IMR-90 (cell line): ENCODE measurements around the gene TCF12. TPM values are rescaled to one million over a fixed set of nuclear protein-coding genes. Genes with fewer than 3 reads are reported as not detected.

Source experiments
- ATAC-seq: fragments of 200-7000 bp; cut with Tn5 transposase; 2 replicates; pipeline ENCODE4 v1.9.1; 2020; ENCODE audit warnings: low read depth, mild to moderate bottlenecking, moderate library complexity
- BruUV-seq: library from RNA; stranded (reverse); fragments of 400-500 nt; replicated peaks from 2 replicates; lab custom pipeline; 2021; lab: Mats Ljungman, UMichigan
- CTCF ChIA-PET: fragments of 300-600 bp; formaldehyde crosslinking; extraction: SDS; loops from one replicate; lab custom pipeline; 2021; ENCODE audit warnings: antibody characterized with exemption; lab: Yijun Ruan, JAX
- POLR2A ChIA-PET: fragments of 300-600 bp; sonication (Branson Sonifier 250); formaldehyde crosslinking; loops from one replicate; lab custom pipeline; 2022; ENCODE audit warnings: antibody characterized with exemption; ENCODE audit not compliant: unreplicated experiment; lab: Charles Lee
- DNase-seq: peaks from one replicate; pipeline ENCODE4 v3.0.0; 2013
- H2AFZ ChIP-seq: replicated peaks from 2 replicates; pipeline ENCODE3; 2013; ENCODE audit warnings: low read length, mild to moderate bottlenecking; ENCODE audit not compliant: poor library complexity
- H2AK5ac ChIP-seq: 2 replicates; pipeline ENCODE4 v1.6.1; 2013; ENCODE audit warnings: low read depth, low read length, inconsistent platforms
- H2AK9ac ChIP-seq: replicated peaks from 2 replicates; pipeline ENCODE3; 2013; ENCODE audit warnings: mild to moderate bottlenecking, low read depth, low read length, moderate library complexity; ENCODE audit not compliant: poor library complexity
- H2BK120ac ChIP-seq: 2 replicates; pipeline ENCODE4 v1.6.1; 2013; ENCODE audit warnings: low read depth, low read length, inconsistent platforms
- H2BK15ac ChIP-seq: 3 replicates; pipeline ENCODE4 v1.6.1; 2013; ENCODE audit warnings: low read depth, low read length, inconsistent platforms
- H2BK20ac ChIP-seq: 2 replicates; pipeline ENCODE4 v1.6.1; 2013; ENCODE audit warnings: low read depth, mild to moderate bottlenecking, inconsistent platforms, low read length, moderate library complexity
- H2BK5ac ChIP-seq: 2 replicates; pipeline ENCODE4 v1.6.1; 2013; ENCODE audit warnings: mild to moderate bottlenecking, low read depth, low read length, inconsistent platforms; ENCODE audit not compliant: poor library complexity, severe bottlenecking
- H3K14ac ChIP-seq: replicated peaks from 2 replicates; pipeline ENCODE4 v1.6.1; 2013; ENCODE audit warnings: low read depth, low read length, inconsistent platforms
- H3K18ac ChIP-seq: 2 replicates; pipeline ENCODE4 v1.6.1; 2013; ENCODE audit warnings: low read depth, low read length, control low read depth
- H3K23ac ChIP-seq: 2 replicates; pipeline ENCODE4 v1.6.1; 2013; ENCODE audit warnings: low read depth, low read length, inconsistent platforms
- H3K27ac ChIP-seq: 2 replicates; pipeline ENCODE4 v1.5.1; 2013; ENCODE audit warnings: mild to moderate bottlenecking, control low read depth, low read length; ENCODE audit not compliant: insufficient read depth
- H3K27me3 ChIP-seq: 2 replicates; pipeline ENCODE4 v1.6.1; 2013; ENCODE audit warnings: low read length; ENCODE audit not compliant: control insufficient read depth, insufficient read depth
- H3K36me3 ChIP-seq: 2 replicates; pipeline ENCODE4 v1.6.1; 2013; ENCODE audit warnings: low read length, mixed read lengths; ENCODE audit not compliant: control insufficient read depth, insufficient read depth
- H3K4ac ChIP-seq: 2 replicates; pipeline ENCODE4 v1.6.1; 2013; ENCODE audit warnings: low read depth, low read length, inconsistent platforms
- H3K4me1 ChIP-seq: 2 replicates; pipeline ENCODE4 v1.6.1; 2013; ENCODE audit warnings: low read length, mixed read lengths; ENCODE audit not compliant: control insufficient read depth, insufficient read depth
- H3K4me2 ChIP-seq: 2 replicates; pipeline ENCODE4 v1.6.1; 2013; ENCODE audit warnings: low read depth, mild to moderate bottlenecking, control low read depth, low read length, moderate library complexity
- H3K4me3 ChIP-seq: 2 replicates; pipeline ENCODE4 v1.5.1; 2013; ENCODE audit warnings: low read depth, mild to moderate bottlenecking, control low read depth, low read length, moderate library complexity; ENCODE audit not compliant: insufficient read depth
- H3K56ac ChIP-seq: 2 replicates; pipeline ENCODE4 v1.6.1; 2013; ENCODE audit warnings: low read length, inconsistent platforms; ENCODE audit not compliant: insufficient read depth; ENCODE audit errors: extremely low read depth
- H3K79me1 ChIP-seq, 2 experiments: 2 replicates each; pipeline ENCODE4 v1.6.1; 2013; ENCODE audit warnings: low read length in 2 of 2, inconsistent platforms in 1 of 2, low read depth in 1 of 2
- H3K9ac ChIP-seq: 2 replicates; pipeline ENCODE4 v1.6.1; 2013; ENCODE audit warnings: low read depth, low read length, control low read depth
- H3K9me1 ChIP-seq: 2 replicates; pipeline ENCODE4 v1.6.1; 2013; ENCODE audit warnings: low read length, inconsistent platforms; ENCODE audit not compliant: insufficient read depth
- H3K9me3 ChIP-seq: 2 replicates; pipeline ENCODE4 v1.6.1; 2013; ENCODE audit warnings: low read length; ENCODE audit not compliant: control insufficient read depth, insufficient read depth
- H4K20me1 ChIP-seq: 2 replicates; pipeline ENCODE4 v1.6.1; 2013; ENCODE audit warnings: low read length, inconsistent platforms; ENCODE audit not compliant: insufficient read depth
- H4K5ac ChIP-seq: 2 replicates; pipeline ENCODE4 v1.6.1; 2013; ENCODE audit warnings: mild to moderate bottlenecking, low read depth, low read length, control low read depth
- H4K8ac ChIP-seq, 2 experiments: 2 replicates each; pipeline ENCODE4 v1.6.1; 2013; ENCODE audit warnings: low read depth in 2 of 2, low read length in 2 of 2, control low read depth in 1 of 2, inconsistent platforms in 1 of 2
- H4K91ac ChIP-seq: 2 replicates; pipeline ENCODE4 v1.6.1; 2013; ENCODE audit warnings: low read depth, low read length, inconsistent platforms; ENCODE audit not compliant: insufficient read depth
- BHLHE40 ChIP-seq: fragments of 150-350 bp; IDR thresholded peaks from 2 replicates; pipeline ENCODE4 v1.6.1; 2016; ENCODE audit warnings: mild to moderate bottlenecking, low read depth, low read length
- CEBPB ChIP-seq: IDR thresholded peaks from 2 replicates; pipeline ENCODE4 v1.6.1; 2012; ENCODE audit warnings: low read depth, low read length, improper control_type of control experiment
- FOS ChIP-seq: fragments of 150-350 bp; IDR thresholded peaks from 2 replicates; pipeline ENCODE4 v1.6.1; 2016; ENCODE audit warnings: low read depth, low read length
- MAFK ChIP-seq: IDR thresholded peaks from 2 replicates; pipeline ENCODE4 v1.6.1; 2012; ENCODE audit warnings: low read depth, low read length, improper control_type of control experiment
- MAZ ChIP-seq: IDR thresholded peaks from 2 replicates; pipeline ENCODE4 v1.6.1; 2012; ENCODE audit warnings: low read depth, mild to moderate bottlenecking, low read length, improper control_type of control experiment, moderate library complexity, borderline replicate concordance
- POLR2A ChIP-seq: IDR thresholded peaks from 2 replicates; pipeline ENCODE4 v1.6.1; 2012; ENCODE audit warnings: mild to moderate bottlenecking, low read depth, low read length
- RCOR1 ChIP-seq: IDR thresholded peaks from 2 replicates; pipeline ENCODE4 v1.6.1; 2012; ENCODE audit warnings: mild to moderate bottlenecking, low read length, improper control_type of control experiment; ENCODE audit not compliant: insufficient replicate concordance
- RFX5 ChIP-seq: IDR thresholded peaks from 2 replicates; pipeline ENCODE4 v1.8.0; 2012; ENCODE audit warnings: low read depth, mild to moderate bottlenecking, low read length, moderate library complexity
- USF2 ChIP-seq: fragments of 150-350 bp; IDR thresholded peaks from 2 replicates; pipeline ENCODE4 v1.6.1; 2017; ENCODE audit warnings: mild to moderate bottlenecking, antibody characterized with exemption, low read length, low read depth
- WGBS, 2 experiments: methylation state at CpG; one replicate each; pipeline versions ENCODE4 v1.1.5 to v1.1.7; 2013; ENCODE audit warnings: missing lambda C conversion rate in 2 of 2; ENCODE audit not compliant: insufficient read length in 1 of 2; ENCODE audit errors: extremely low coverage in 2 of 2; 5-methylcytosine and 5-hydroxymethylcytosine counted together
- dilution Hi-C: fragments of 300-500 bp; cut with HindIII; formaldehyde crosslinking; loops from one replicate; pipeline ENCODE4 v1.14.3; 2018; ENCODE audit warnings: low sequenced_read_pairs; ENCODE audit not compliant: unreplicated experiment
- in situ Hi-C: fragments of 300-500 bp; cut with MboI; formaldehyde crosslinking; loops from 3 replicates; pipeline ENCODE4 v1.14.3; 2019; ENCODE audit warnings: low sequenced_read_pairs, inconsistent platforms, mixed read lengths
- intact Hi-C: fragments of 100-400 bp; cut with micrococcal nuclease; formaldehyde crosslinking; loops from 2 replicates; pipeline ENCODE4 v1.10.0; 2022
- polyA plus RNA-seq, 3 experiments: library from polyadenylated mRNA; depleted of rRNA; stranded (reverse); fragments of >200 nt; gene quantifications; 2 replicates each; pipeline ENCODE4 v1.2.3, GENCODE V29; 2012; ENCODE audit warnings: low replicate concordance in 1 of 3
- total RNA-seq: library from RNA; depleted of rRNA; stranded (reverse); fragments of >200 nt; gene quantifications from 2 replicates; pipeline ENCODE4 v1.2.3, GENCODE V29; 2012
- TF ChIP-seq, protein P1 (sequence below): conservative IDR thresholded peaks from 2 replicates; pipeline ENCODE4 v1.5.1; 2012; ENCODE audit warnings: mild to moderate bottlenecking, low read depth, low read length, improper control_type of control experiment
- TF ChIP-seq, protein P2 (sequence below): fragments of 150-350 bp; IDR thresholded peaks from 2 replicates; pipeline ENCODE4 v1.6.1; 2016; ENCODE audit warnings: low read depth, mild to moderate bottlenecking, low read length, moderate library complexity, borderline replicate concordance

Gene TCF12
- total and polyA plus RNA-seq, 2 of the 4 experiments (the other 2 are of a cell fraction) = 79.4 to 160 TPM

GRCh38 chr15:57285386-57285785 lies 366.9 kb downstream of the TCF12 start:
- Histone ChIP-seq H3K23ac (no peak overlapping the region), H2BK120ac (no peak overlapping the region), H2BK5ac (no peak overlapping the region), H2AFZ (no peak overlapping the region), H2BK20ac (no peak overlapping the region), H3K9me1 (peaks cover 3% of the 10 kb centered on the region; the same call in 1 of the 2 replicates), H3K27ac (no peak overlapping the region), H4K91ac (no peak overlapping the region), H3K4me3 (no peak overlapping the region), H4K5ac (no peak overlapping the region), H3K4me1 (peaks cover 4% of the 10 kb centered on the region; the same call in 1 of the 2 replicates), H4K20me1 (no peaks in the 10 kb centered on the region), H3K9me3 (no peaks in the 10 kb centered on the region), H2AK5ac (no peak overlapping the region), H3K27me3 (no peaks in the 10 kb centered on the region), H3K4me2 (no peak overlapping the region), H3K18ac (no peak overlapping the region), H3K9ac (no peak overlapping the region), H2BK15ac (no peak overlapping the region), H3K79me1 (peaks cover 0 to 11% of the 10 kb centered on the region in 2 experiments; a peak in 1 of 4 replicates), H2AK9ac (no peak overlapping the region), H3K14ac (no peak overlapping the region), H3K36me3 (peaks cover 34% of the 10 kb centered on the region), H4K8ac (no peak overlapping the region), H3K56ac (no peak overlapping the region), H3K4ac (no peak overlapping the region)
- no CpG with 5 or more reads among the region's 3 CpGs for WGBS, 2 experiments
- ATAC-seq (no peak), DNase-seq (no peak)
- POLR2A ChIA-PET = no interaction called here
- in situ Hi-C loops = no loop called here
- CTCF ChIA-PET = no interaction called here
- no TSS peak for BruUV-seq
- dilution Hi-C loops = no loop called here
- TF ChIP-seq RFX5 (no peak), CEBPB (no peak), RCOR1 (no peak), MAFK (no peak), BHLHE40 (no peak), USF2 (no peak), FOS (no peak), POLR2A (no peak), MAZ (no peak)
- TF ChIP-seq, protein P1, sequence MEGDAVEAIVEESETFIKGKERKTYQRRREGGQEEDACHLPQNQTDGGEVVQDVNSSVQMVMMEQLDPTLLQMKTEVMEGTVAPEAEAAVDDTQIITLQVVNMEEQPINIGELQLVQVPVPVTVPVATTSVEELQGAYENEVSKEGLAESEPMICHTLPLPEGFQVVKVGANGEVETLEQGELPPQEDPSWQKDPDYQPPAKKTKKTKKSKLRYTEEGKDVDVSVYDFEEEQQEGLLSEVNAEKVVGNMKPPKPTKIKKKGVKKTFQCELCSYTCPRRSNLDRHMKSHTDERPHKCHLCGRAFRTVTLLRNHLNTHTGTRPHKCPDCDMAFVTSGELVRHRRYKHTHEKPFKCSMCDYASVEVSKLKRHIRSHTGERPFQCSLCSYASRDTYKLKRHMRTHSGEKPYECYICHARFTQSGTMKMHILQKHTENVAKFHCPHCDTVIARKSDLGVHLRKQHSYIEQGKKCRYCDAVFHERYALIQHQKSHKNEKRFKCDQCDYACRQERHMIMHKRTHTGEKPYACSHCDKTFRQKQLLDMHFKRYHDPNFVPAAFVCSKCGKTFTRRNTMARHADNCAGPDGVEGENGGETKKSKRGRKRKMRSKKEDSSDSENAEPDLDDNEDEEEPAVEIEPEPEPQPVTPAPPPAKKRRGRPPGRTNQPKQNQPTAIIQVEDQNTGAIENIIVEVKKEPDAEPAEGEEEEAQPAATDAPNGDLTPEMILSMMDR = no peak
- TF ChIP-seq, protein P2, sequence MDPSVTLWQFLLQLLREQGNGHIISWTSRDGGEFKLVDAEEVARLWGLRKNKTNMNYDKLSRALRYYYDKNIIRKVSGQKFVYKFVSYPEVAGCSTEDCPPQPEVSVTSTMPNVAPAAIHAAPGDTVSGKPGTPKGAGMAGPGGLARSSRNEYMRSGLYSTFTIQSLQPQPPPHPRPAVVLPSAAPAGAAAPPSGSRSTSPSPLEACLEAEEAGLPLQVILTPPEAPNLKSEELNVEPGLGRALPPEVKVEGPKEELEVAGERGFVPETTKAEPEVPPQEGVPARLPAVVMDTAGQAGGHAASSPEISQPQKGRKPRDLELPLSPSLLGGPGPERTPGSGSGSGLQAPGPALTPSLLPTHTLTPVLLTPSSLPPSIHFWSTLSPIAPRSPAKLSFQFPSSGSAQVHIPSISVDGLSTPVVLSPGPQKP = no peak
- intact Hi-C loops = no loop called here
